ENCODE results near the gene OAS2.
"Not testable (repeated sequence)": the region's sequence is repeated elsewhere in the genome, so short reads cannot be mapped to it uniquely, and the experiment has no call there.

OAS2 gene

DNA sequence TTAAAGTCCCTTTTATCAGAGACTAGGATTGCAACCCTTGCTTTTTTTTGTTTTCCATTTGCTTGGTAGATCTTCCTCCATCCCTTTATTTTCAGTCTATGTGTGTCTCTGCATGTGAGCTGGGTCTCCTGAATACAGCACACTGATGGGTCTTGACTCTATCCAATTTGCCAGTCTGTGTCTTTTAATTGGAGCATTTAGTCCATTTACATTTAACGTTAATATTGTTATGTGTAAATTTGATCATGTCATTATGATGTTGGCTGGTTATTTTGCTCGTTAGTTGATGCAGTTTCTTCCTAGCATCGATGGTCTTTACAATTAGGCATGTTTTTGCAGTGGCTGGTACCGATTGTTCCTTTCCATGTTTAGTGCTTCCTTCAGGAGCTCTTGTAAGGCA is 21.2 kb upstream of the OAS2 start:
- DNase-seq: not testable (repeated sequence)

DNA sequence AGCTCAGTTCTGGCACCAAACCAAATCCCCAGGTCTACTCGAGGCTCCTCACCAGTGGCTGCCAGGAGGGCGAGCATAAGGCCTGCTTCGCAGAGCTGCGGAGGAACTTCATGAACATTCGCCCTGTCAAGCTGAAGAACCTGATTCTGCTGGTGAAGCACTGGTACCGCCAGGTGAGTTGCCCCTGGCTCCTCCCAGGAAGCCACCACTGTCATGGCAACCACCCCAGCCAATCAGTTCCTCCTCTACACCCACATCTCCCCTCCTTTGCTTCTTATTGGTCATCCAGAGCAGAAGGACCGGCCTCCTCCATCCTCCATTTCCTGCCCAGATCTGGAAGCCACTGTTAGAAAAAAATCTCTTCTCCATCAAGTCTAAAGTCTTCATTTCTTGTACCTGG is 17.2 kb upstream of the OAS2 start:
- no peak for DNase-seq

DNA sequence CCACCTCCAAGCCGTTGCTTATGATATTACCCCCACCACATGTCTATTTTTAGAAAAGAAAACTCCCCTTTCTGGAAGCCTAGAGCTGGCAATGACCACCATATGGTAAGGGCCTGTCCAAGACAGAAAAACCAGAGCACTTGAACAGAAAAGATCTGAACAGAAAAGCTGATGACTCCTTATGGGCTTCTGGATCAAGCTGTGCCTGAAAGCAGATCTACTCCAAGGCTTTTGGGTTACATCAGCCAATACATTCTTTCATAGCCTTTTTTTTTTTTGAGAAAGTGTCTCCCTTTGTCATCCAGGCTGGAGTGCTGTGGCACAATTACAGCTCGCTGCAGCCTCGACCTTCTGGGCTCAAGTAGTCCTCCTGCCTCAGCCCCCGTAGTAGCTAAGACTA is 16.8 kb upstream of the OAS2 start:
- no peak for DNase-seq

DNA sequence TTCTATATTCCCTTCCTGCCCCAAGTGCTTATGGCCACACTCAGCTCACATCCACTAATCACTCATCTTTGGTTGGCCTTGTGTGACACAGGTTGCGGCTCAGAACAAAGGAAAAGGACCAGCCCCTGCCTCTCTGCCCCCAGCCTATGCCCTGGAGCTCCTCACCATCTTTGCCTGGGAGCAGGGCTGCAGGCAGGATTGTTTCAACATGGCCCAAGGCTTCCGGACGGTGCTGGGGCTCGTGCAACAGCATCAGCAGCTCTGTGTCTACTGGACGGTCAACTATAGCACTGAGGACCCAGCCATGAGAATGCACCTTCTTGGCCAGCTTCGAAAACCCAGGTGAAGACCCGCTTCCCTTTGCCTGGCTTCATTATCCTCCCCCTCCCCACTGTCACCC is 15.8 kb upstream of the OAS2 start:
- DNase-seq: no peak

DNA sequence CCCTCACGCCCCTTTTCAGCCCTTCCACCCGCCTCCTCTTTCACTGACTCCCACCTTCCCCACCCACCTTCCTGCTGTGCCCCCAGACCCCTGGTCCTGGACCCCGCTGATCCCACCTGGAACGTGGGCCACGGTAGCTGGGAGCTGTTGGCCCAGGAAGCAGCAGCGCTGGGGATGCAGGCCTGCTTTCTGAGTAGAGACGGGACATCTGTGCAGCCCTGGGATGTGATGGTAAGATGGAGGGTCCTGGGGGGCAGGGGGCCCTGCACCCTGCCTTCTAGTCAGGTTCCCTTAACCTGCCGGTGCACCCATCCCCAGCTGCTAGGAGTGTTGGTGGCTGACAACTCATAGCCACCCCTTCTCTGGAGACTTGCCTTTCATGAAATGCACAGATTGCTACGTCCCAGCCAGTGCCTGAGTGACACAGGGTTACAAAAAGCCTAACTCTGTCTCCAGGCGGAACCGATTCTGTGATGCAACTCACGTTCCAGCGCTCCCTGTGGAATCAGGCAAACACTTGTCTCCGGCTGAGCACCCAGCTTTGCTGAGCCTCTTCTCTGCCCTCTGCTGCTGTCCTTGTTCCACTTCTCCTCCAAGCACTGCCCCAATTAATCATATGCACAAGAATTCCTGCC is 15.0 kb upstream of the OAS2 start:
- DNase-seq: no peak

DNA sequence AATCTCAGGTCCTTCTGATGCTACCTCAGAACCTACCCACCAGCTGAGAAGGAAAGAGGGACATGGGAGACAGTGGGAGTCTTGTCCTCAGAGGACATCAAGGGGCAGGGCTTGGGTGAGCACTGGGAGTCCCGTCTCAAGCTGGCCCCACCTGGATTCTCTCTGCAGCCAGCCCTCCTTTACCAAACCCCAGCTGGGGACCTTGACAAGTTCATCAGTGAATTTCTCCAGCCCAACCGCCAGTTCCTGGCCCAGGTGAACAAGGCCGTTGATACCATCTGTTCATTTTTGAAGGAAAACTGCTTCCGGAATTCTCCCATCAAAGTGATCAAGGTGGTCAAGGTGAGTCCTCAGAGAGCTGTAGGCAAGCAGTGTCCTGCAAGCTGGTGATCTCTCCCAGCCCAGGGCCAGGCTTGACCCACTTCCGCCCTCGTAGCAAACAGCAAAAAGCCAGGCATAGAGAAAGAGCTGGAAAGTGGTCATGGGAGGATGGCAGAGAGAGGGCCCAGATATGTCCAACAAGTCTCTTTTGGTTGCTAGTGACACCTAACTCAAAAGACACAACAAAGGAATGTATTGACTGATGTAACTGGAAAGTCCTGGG is 14.2 kb upstream of the OAS2 start:
- no peak for DNase-seq

DNA sequence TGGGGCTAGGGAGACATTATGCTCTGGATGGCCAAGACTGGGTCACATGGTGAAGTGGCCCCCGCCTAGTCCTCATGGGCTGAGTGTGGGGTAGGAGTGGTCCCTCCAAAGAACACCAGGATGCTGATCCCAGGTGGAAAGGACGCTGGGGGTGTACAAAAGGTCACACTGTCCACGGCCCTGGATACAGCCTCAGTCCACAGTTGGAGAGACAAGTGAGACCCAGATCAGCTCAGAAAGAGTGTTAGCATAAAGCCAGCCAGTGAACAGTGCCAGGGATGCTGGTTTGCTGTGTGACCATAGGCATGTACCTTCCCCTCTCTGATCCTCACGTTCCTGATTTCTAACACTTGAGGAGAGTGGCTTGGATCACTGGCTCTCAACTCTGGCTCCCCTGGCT is 13.4 kb upstream of the OAS2 start:
- DNase-seq: no peak

DNA sequence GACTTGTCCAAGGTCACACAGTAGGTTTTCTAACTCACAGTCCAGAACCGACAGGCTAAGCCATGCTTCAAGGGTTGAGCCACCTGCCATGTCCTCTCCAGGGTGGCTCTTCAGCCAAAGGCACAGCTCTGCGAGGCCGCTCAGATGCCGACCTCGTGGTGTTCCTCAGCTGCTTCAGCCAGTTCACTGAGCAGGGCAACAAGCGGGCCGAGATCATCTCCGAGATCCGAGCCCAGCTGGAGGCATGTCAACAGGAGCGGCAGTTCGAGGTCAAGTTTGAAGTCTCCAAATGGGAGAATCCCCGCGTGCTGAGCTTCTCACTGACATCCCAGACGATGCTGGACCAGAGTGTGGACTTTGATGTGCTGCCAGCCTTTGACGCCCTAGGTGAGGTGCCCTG is 12.7 kb upstream of the OAS2 start:
- no peak for DNase-seq

DNA sequence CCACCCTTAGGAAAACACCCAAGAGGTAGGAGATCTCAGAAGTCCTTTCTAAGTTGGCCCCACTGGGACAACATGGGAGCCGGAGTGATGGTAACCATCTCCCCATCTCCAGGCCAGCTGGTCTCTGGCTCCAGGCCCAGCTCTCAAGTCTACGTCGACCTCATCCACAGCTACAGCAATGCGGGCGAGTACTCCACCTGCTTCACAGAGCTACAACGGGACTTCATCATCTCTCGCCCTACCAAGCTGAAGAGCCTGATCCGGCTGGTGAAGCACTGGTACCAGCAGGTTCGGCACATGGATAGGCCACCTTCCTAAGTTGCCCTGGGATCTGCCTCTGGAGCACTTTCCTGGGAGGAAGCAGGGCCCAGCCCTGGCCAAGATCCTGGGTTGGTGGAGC is 11.0 kb upstream of the OAS2 start:
- no peak for DNase-seq

DNA sequence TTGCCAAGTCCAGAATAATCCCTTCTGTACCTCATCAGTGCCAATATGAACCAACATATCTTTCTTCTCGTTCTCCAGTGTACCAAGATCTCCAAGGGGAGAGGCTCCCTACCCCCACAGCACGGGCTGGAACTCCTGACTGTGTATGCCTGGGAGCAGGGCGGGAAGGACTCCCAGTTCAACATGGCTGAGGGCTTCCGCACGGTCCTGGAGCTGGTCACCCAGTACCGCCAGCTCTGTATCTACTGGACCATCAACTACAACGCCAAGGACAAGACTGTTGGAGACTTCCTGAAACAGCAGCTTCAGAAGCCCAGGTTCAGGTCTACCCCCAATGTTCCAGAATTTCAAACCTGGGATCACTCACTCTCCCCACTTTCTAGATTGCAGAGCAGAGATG is 10.5 kb upstream of the OAS2 start:
- no peak for DNase-seq

DNA sequence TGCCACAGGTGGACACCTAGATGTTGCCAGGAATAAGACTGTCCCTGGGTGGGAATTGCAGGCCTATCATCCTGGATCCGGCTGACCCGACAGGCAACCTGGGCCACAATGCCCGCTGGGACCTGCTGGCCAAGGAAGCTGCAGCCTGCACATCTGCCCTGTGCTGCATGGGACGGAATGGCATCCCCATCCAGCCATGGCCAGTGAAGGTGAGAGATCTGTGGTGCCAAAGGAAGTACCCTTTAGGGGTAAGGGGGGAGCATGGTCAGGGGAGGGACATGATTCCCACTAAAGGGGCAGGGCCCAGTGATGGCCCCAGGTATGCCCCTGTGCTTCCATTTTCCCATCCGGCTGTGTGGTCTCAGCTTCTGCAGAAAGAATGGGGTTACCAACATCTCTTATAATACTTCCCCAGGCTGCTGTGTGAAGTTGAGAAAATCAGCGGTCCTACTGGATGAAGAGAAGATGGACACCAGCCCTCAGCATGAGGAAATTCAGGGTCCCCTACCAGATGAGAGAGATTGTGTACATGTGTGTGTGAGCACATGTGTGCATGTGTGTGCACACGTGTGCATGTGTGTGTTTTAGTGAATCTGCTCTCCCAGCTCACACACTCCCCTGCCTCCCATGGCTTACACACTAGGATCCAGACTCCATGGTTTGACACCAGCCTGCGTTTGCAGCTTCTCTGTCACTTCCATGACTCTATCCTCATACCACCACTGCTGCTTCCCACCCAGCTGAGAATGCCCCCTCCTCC is 8.6 kb upstream of the OAS2 start:
- DNase-seq: no peak

DNA sequence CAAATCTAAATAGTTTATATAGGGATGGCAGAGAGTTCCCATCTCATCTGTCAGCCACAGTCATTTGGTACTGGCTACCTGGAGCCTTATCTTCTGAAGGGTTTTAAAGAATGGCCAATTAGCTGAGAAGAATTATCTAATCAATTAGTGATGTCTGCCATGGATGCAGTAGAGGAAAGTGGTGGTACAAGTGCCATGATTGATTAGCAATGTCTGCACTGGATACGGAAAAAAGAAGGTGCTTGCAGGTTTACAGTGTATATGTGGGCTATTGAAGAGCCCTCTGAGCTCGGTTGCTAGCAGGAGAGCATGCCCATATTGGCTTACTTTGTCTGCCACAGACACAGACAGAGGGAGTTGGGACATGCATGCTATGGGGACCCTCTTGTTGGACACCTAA is 7.9 kb upstream of the OAS2 start:
- no peak for DNase-seq

DNA sequence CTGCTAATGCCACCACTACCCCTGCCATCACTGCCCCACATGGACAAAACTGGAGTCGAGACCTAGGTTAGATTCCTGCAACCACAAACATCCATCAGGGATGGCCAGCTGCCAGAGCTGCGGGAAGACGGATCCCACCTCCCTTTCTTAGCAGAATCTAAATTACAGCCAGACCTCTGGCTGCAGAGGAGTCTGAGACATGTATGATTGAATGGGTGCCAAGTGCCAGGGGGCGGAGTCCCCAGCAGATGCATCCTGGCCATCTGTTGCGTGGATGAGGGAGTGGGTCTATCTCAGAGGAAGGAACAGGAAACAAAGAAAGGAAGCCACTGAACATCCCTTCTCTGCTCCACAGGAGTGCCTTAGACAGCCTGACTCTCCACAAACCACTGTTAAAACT is 7.1 kb upstream of the OAS2 start:
- DNase-seq: no peak

DNA sequence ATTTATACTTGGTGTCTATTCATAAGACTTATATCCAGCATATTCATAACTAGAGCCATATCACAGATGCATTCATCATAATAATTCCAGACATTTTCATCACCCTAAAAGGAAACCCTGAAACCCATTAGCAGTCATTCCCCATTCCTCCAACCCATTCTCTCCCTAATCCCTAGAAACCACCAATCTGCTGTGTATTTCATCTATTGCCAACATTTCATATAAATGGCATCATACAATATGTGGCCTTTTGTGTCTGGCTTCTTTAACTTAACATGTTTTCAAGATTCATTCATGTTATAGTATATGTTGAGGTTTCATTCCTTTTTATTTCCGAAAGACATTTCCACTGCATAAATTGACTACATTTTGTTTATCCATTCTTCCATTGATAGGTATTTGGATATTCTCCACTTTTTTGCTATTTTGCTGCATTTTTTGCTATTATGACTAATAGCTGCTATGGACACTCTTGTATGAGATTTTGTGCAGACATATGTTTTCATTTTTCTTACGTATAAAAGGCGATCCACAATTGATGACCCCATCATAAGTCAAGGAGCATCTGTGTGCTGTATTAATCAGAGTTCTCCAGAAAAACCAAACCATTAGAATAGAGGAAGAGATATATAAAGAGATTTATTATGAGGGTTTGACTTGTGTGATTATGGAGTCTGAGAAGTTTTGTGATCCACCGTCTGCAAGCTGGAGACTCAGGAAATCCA is 5.1 kb upstream of the OAS2 start:
- DNase-seq: no peak

DNA sequence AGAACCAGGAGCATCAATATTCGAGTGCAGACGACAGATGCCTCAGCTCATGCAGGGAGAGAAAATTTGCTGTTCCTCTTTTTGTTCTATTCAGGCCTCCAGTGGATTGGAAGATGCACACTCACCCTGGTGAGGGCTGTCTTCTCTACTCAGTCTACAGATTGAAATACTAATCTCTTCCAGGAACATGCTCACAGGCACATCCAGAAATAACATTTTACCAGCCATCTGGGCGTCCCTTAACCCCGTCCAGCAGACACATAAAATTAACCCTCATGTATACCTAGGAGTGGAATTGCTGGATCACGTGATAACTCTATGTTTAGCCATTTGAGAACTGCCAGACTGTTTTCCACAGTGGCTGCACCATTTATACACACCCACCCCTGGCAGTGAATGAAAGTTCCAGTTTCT is 4.5 kb upstream of the OAS2 start:
- DNase-seq: no peak

DNA sequence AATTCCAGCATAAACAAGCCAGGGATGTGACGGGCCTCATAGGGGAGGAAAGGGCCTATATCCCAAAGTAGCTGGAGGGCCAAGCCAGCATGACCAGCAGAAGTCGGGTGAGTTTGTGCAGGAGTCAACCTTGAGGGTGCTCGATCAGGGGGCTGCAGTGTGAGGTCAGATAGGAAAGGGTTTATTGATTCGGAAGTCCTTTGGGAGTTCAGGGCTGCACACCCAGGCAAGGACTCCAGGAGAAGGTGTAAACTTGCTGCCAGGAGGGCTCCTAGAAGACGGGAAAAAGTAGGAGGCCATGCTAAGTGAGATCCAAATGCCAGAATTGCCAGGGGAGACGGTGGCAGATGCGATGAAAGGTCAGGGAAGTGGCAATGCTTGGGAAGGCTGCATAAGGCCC is 3.4 kb upstream of the OAS2 start:
- DNase-seq: no peak

DNA sequence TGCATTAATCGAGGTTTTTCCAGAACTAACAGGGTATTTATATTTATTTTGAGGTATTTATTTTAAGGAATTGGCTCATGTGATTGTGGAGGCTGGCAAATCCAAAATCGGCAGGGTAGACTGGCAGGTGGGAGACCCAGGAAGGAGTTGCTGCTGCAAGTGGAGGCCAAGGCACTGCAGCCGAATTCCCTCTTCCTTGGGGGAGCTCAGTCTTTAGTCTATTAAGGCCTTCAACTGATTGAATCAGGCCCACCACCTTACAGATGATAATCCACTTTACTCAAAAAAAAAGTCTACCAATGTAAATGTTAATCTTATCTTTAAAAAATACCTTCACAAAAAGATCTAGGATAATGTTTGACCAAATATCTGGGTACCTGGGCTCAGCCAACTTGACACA is 1.2 kb upstream of the OAS2 start:
- DNase-seq: no peak

DNA sequence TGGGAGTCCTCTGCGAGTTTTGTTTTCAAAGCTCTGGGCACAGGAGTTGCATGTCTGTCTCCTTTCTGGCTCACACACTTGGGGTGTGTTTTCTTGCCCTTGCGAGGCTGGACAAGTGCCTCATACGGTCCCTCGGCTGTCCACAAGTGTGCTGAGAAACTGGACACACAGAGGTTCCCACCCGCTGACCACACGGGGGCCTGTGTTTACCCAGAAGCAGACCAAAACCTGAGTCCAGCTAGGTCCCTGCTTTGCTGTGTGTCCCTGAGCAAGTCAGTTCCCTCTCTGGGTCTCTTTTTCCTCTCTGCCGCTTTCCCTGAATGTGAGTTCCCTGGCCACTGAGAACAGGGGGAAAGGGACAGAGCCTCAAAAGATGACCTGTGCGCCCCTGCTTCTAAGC is 678 bp upstream of the OAS2 start:
- DNase-seq: no peak

DNA sequence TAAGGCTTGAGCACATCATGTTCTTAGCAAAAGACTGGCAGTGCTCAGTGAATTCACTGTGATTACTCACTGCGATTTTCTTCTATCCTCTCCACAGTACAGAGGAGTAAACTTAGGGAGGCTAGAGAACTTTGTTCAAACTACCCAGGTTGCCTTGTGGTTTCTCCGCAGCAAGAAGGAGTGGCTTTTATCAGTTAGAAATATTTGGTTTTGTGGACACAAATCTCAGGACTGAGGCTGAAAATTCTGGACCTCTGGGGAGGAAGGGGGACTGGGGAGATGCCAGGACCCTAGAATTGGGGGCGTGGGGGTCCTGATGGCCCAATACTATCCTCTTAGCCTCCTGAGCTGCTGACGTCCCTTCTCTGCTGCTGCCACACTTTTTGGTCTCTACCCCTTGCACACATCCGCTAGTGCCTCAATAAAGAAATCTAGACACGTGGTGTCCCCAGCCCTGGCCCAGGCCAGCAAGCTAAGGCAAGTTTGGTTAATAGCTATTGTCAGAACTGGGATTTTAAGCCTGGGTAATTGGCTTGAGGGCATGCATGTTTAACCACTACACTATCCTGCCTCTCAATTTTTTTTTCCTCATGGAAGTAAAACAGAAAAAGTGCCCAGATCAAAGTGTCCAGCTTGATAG is 842 bp downstream of the OAS2 start:
- peak; percentile 38 for DNase-seq

DNA sequence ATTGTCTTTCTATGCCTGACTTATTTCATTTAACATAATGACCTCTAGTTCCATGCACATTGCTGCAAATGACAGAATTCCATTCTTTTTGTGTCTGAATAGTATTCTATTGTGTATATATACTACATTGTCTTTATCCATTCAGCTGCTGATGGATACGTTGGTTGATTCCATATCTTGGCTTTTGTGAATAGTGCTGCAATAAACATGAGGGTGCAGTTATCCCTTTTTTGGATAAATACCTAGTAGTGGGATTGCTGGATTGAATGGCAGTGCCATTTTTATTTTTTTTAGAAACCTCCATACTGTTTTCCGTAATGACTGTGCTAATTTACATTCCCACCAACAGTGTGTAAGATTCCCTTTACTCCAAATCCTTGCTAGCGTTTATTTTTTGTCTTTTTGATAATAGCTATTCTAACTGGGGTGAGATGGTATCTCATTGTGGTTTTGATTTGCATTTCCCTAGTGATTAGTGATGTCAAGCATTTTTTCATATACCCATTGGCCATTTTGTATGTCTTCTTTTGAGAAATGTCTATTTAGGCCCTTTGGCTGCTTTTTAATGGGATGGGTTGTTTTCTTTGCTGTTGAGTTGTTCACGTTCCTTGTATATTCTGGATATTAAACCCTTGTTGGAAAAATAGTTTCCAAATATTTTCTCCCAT is 2.3 kb downstream of the OAS2 start:
- DNase-seq: peak; percentile 67

DNA sequence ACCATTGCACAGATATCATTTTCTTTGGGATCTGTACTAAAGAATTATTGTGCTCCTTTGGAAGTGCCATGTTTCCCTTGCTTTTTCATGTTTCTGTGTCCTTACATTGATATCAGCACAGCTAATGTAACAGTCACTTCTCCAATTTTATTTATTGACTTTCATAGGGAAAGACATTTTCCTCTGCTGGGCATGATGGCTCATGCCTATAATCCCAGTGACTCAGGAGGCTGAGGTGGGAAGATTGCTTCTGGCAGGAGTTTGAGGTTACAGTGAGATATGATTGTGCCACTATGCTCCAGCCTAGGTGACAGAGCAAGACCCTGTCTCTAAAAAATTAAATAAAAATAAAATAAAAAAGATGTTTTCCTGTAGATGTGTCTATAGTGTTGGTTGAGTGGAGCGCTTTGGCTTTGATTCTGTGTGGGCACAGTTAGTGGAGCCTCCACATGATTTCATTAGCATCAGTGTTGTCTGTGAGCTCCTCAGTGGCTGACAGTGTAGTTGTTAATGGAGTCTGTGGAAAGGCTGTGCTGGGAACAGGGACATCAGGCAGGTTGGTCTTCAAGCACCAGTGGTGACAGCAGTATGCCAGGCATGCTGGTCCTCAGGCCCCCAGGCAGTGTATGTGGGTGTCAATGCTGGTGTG is 7.4 kb downstream of the OAS2 start:
- no peak for DNase-seq

DNA sequence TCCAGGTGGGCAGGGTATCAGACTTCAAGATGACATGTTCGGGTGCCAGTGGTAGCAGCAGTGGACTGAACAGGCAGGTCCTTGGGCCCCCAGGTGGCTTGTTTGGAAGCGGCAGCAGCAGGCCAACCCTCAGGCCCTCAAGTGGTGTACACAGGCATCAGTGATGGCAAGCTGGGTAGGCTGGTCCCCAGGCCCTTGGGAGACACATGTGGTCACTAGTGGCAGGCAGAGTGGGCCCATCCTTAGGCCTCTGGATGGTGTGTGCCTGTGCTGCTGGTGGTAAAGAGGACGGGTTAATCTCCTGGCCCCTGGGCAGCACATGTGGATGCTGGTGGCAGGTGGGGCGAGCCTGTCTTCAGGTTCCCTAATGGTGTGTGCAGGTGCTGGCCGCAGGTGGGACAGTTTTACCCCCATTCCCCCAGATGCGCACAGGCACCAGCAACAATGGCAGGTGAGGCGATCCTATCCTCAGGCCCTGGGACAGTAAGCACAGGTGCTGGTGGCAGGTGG is 8.0 kb downstream of the OAS2 start:
- DNase-seq: no peak

All from CD4-positive, alpha-beta T cell treated with Interleukin-4 for 4 hours (primary cell).